Neural cell (in vitro differentiated cells): ENCODE data around the gene E2F1. TPM values are rescaled to one million over a fixed set of nuclear protein-coding genes. Genes with fewer than 3 reads are reported as not detected.

Source experiments
- H2AFZ ChIP-seq: fragments of 200-600, 300-800 bp; sonication (generic), shearing (Covaris generic); 2 replicates; pipeline ENCODE4 v1.6.0; 2014; ENCODE audit warnings: low read depth, mild to moderate bottlenecking, antibody characterized with exemption, low read length, moderate library complexity
- H3F3A ChIP-seq: fragments of 200-600 bp; shearing (Covaris generic); 2 replicates; pipeline ENCODE4 v1.6.1; 2016; ENCODE audit warnings: mild to moderate bottlenecking, moderate library complexity, mixed read lengths, antibody characterized with exemption, low read length; ENCODE audit not compliant: insufficient read depth, poor library complexity, severe bottlenecking
- H3K27ac ChIP-seq: fragments of 200-600, 300-800 bp; sonication (generic), shearing (Covaris generic); 2 replicates; pipeline ENCODE4 v1.5.1; 2014; ENCODE audit warnings: mild to moderate bottlenecking, low read length, moderate library complexity
- H3K27me3 ChIP-seq: fragments of 300-800, 200-600 bp; sonication (generic), shearing (Covaris generic); 2 replicates; pipeline ENCODE4 v1.6.0; 2014; ENCODE audit warnings: mild to moderate bottlenecking, low read depth, low read length, moderate library complexity; ENCODE audit not compliant: insufficient read depth
- H3K36me3 ChIP-seq: fragments of 300-800, 200-600 bp; sonication (generic), shearing (Covaris generic); 2 replicates; pipeline ENCODE4 v1.5.1; 2014; ENCODE audit warnings: mild to moderate bottlenecking, antibody characterized with exemption, low read length, moderate library complexity; ENCODE audit not compliant: insufficient read depth
- H3K4me2 ChIP-seq: fragments of 300-800, 200-600 bp; sonication (generic), shearing (Covaris generic); 2 replicates; pipeline ENCODE4 v1.6.0; 2014; ENCODE audit warnings: mild to moderate bottlenecking, low read length
- H3K4me3 ChIP-seq: fragments of 300-800, 200-600 bp; sonication (generic), shearing (Covaris generic); 2 replicates; pipeline ENCODE4 v1.5.1; 2014; ENCODE audit warnings: mild to moderate bottlenecking, low read length, moderate library complexity
- H3K79me2 ChIP-seq: fragments of 200-600 bp; shearing (Covaris generic); replicated peaks from 2 replicates; pipeline ENCODE4 v1.6.0; 2014; ENCODE audit warnings: mild to moderate bottlenecking, low read length, moderate library complexity; ENCODE audit not compliant: insufficient read depth
- H3K9ac ChIP-seq: fragments of 300-800, 200-600 bp; sonication (generic), shearing (Covaris generic); 2 replicates; pipeline ENCODE4 v1.6.1; 2016; ENCODE audit warnings: mild to moderate bottlenecking, low read length, mixed read lengths
- H3K9me2 ChIP-seq: fragments of 200-600 bp; shearing (Covaris generic); 2 replicates; pipeline ENCODE4 v1.6.1; 2016; ENCODE audit warnings: mild to moderate bottlenecking, low read length, mixed read lengths; ENCODE audit not compliant: insufficient read depth
- H3K9me3 ChIP-seq: fragments of 200-600, 300-800 bp; sonication (generic), shearing (Covaris generic); 2 replicates; pipeline ENCODE4 v1.6.1; 2016; ENCODE audit warnings: mild to moderate bottlenecking, mixed run types, low read length, moderate library complexity, mixed read lengths
- H4K20me1 ChIP-seq: fragments of 200-600 bp; shearing (Covaris generic); 2 replicates; pipeline ENCODE4 v1.6.1; 2016; ENCODE audit warnings: mild to moderate bottlenecking, mixed run types; ENCODE audit not compliant: insufficient read depth
- EP300 ChIP-seq: fragments of 450-650 bp; conservative IDR thresholded peaks from 2 replicates; pipeline ENCODE4 v1.6.1; 2014; ENCODE audit warnings: antibody characterized with exemption, mild to moderate bottlenecking, moderate library complexity; ENCODE audit not compliant: poor library complexity, severe bottlenecking
- EZH2 ChIP-seq: fragments of 200-600, 300-800 bp; shearing (Covaris generic), sonication (generic); IDR thresholded peaks from 2 replicates; pipeline ENCODE4 v1.6.1; 2014; ENCODE audit warnings: antibody characterized with exemption, low read length, borderline replicate concordance, mild to moderate bottlenecking; ENCODE audit not compliant: insufficient read depth, poor library complexity, severe bottlenecking
- MXI1 ChIP-seq: fragments of 450-650 bp; conservative IDR thresholded peaks from 2 replicates; pipeline ENCODE4 v1.6.1; 2014; ENCODE audit warnings: antibody characterized with exemption, mild to moderate bottlenecking; ENCODE audit not compliant: poor library complexity, severe bottlenecking
- POLR2AphosphoS5 ChIP-seq: IDR thresholded peaks from 2 replicates; pipeline ENCODE4 v1.6.1; 2012
- RAD21 ChIP-seq: fragments of 450-650 bp; conservative IDR thresholded peaks from 2 replicates; pipeline ENCODE4 v1.6.1; 2014; ENCODE audit warnings: antibody characterized with exemption, mild to moderate bottlenecking, moderate library complexity
- REST ChIP-seq: IDR thresholded peaks from 2 replicates; pipeline ENCODE4 v1.6.1; 2012; ENCODE audit warnings: borderline replicate concordance
- SMC3 ChIP-seq: fragments of 450-650 bp; conservative IDR thresholded peaks from 2 replicates; pipeline ENCODE4 v1.6.1; 2014; ENCODE audit warnings: antibody characterized with exemption, mild to moderate bottlenecking, moderate library complexity; ENCODE audit not compliant: poor library complexity
- TAF1 ChIP-seq: IDR thresholded peaks from 2 replicates; pipeline ENCODE4 v1.6.1; 2012; ENCODE audit warnings: low read depth
- polyA plus RNA-seq: library from polyadenylated mRNA; depleted of rRNA; stranded (reverse); fragments of >200 nt; gene quantifications from 2 replicates; pipeline ENCODE4 v1.2.3, GENCODE V29; 2014
- TF ChIP-seq, protein P1 (sequence below): fragments of 450-650 bp; IDR thresholded peaks from 2 replicates; pipeline ENCODE4 v1.5.1; 2014; ENCODE audit warnings: antibody characterized with exemption, mild to moderate bottlenecking, moderate library complexity; ENCODE audit not compliant: poor library complexity, severe bottlenecking

E2F1 gene
- polyA plus RNA-seq, 1 donor from 2014 or later, result 2.3 TPM

DNA sequence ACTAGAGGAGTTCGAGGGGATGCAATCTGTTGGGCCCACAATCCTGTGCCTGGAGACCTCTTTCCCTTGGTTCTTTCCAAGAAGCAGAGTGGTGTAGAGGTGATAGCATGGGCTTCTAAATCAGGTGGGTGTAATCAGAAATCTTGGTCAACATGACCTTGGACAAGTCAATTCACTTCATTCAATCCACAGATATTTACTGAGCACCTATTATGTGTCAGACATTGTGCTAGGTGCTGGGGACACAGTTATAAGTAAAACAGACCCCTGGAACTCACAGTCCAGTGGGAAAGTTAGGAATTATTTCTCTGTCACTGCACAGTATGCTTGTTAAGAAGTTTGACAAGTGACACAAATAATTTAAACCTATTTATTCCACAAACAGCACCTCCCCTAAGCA is 3.3 kb upstream of the E2F1 start:
- TF ChIP-seq MXI1, result no peak
- TF ChIP-seq TAF1, result no peak
- no peak for TF ChIP-seq REST
- TF ChIP-seq, protein P1, sequence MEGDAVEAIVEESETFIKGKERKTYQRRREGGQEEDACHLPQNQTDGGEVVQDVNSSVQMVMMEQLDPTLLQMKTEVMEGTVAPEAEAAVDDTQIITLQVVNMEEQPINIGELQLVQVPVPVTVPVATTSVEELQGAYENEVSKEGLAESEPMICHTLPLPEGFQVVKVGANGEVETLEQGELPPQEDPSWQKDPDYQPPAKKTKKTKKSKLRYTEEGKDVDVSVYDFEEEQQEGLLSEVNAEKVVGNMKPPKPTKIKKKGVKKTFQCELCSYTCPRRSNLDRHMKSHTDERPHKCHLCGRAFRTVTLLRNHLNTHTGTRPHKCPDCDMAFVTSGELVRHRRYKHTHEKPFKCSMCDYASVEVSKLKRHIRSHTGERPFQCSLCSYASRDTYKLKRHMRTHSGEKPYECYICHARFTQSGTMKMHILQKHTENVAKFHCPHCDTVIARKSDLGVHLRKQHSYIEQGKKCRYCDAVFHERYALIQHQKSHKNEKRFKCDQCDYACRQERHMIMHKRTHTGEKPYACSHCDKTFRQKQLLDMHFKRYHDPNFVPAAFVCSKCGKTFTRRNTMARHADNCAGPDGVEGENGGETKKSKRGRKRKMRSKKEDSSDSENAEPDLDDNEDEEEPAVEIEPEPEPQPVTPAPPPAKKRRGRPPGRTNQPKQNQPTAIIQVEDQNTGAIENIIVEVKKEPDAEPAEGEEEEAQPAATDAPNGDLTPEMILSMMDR, result no peak
- TF ChIP-seq EP300, result no peak
- TF ChIP-seq POLR2AphosphoS5, result no peak
- no peak for TF ChIP-seq RAD21
- no peak for TF ChIP-seq SMC3
- no peak for TF ChIP-seq EZH2
- Histone ChIP-seq H4K20me1 (no peaks in the 10 kb centered on the region), H3K27ac (no peak overlapping the region), H3K9me2 (no peaks in the 10 kb centered on the region), H3K27me3 (no peaks in the 10 kb centered on the region), H3K9me3 (no peaks in the 10 kb centered on the region), H3F3A (no peaks in the 10 kb centered on the region), H3K4me3 (no peak overlapping the region), H3K9ac (no peak overlapping the region), H3K4me2 (no peak overlapping the region), H3K79me2 (no peaks in the 10 kb centered on the region), H2AFZ (no peak overlapping the region), H3K36me3 (no peaks in the 10 kb centered on the region)

GRCh38 chr20:33688938-33689424 is 2.8 kb upstream of the E2F1 start:
- H3K27ac ChIP-seq, result no peak overlapping the region
- no peak overlapping the region for H2AFZ ChIP-seq
- H3K9me2 ChIP-seq, result no peaks in the 10 kb centered on the region

More at GRCh38 chr20:33688938-33689424, 2.8 kb upstream of the E2F1 start:
- no peaks in the 10 kb centered on the region for H4K20me1 ChIP-seq
- peaks cover under 1% of the 10 kb centered on the region for H3K79me2 ChIP-seq
- no peak overlapping the region for H3K4me2 ChIP-seq
- no peaks in the 10 kb centered on the region for H3K27me3 ChIP-seq
- no peak overlapping the region for H3K4me3 ChIP-seq
- H3F3A ChIP-seq, result no peaks in the 10 kb centered on the region
- no peaks in the 10 kb centered on the region for H3K9me3 ChIP-seq
- TF ChIP-seq, protein P1, result no peak
- no peak for TF ChIP-seq TAF1
- no peak for TF ChIP-seq POLR2AphosphoS5
- TF ChIP-seq RAD21, result no peak
- no peak for TF ChIP-seq SMC3
- TF ChIP-seq EP300, result no peak
- no peak for TF ChIP-seq EZH2
- TF ChIP-seq MXI1, result no peak
- TF ChIP-seq REST, result no peak
- H3K9ac ChIP-seq, result no peak overlapping the region
- no peaks in the 10 kb centered on the region for H3K36me3 ChIP-seq
